GM21515 (cell line): ENCODE measurements around the gene NRROS.

Experiments
- ATAC-seq: cut with Tn5 transposase; IDR thresholded peaks from one replicate; pipeline ENCODE4 v1.9.1; 2021; ENCODE audit not compliant: unreplicated experiment

NRROS gene

DNA sequence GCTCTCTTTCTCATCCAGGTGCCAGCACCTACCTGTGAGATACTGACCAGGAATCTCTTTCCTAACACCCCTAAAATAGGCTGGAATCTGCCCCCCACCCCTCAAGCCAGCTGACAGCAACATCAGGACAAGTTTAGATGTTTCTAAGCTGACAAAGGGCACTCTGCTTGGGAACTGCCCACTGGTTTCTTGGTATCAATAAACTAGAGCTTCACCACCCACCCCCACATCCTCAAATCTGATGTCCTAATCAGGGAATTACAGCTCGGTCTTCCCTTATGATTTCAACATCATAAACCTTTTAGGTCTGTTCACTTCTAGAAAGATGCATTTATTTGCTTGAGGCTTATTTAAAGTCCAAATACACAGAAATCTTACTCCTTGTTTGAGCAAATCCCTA, 37.9 kb downstream of the NRROS start:
- no peak for ATAC-seq

DNA sequence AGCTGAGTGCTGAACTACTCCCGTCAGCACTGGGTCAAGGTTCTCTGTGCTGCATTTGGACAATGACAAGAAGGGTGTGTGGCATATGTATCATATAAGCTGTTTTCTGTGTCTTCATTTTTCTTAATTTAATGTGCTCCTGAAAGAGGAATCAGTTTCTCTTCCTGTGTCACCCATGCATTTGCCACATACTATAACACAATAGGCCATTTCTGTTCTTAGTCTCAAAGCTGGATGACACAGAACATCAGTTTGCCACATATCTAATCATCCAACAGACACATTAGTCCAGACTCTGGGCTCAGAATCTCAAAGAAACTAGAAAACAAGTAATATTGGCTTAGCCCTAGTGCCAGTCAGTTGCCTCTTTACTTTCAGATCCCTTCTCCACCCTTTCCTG, 38.4 kb downstream of the NRROS start:
- no peak for ATAC-seq

DNA sequence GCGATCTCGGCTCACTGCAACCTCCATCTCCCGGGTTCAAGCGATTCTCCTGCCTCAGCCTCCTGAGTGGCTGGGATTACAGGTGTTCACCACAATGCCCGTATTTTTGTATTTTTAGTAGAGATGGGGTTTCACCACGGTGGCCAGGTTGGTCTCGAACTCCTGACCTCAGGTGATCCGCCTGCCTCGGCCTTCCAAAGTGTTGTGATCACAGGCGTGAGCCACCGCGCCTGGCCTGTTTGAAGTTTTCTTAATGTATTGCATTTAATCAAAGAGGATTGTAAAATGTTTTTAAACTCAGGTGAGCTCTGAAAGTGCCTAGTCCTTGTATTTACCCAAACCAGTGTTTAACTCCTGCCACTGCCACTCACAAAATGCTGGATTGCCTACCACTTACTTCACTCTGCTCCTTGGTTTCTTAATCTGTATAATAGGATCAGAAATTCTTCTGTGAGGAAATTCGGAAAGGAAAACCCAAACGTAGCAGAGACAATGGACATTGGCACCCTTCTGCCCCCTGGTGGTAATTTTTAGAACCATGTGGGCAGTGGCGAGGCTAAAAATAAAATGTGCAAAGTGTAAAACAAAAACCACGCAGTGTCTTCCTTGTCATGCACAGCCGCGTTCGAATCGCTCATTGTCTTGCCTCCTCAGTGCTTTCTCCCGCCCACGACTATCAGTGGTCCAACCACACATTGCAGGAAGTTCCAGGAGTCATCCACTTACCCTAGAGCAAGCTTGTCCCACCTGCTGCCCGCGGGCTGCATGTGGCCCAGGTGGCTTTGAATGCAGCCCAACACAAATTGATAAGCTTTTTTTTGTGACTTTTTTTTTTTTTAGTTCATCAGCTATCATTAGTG, 45.3 kb downstream of the NRROS start:
- ATAC-seq = peak; percentile 88

DNA sequence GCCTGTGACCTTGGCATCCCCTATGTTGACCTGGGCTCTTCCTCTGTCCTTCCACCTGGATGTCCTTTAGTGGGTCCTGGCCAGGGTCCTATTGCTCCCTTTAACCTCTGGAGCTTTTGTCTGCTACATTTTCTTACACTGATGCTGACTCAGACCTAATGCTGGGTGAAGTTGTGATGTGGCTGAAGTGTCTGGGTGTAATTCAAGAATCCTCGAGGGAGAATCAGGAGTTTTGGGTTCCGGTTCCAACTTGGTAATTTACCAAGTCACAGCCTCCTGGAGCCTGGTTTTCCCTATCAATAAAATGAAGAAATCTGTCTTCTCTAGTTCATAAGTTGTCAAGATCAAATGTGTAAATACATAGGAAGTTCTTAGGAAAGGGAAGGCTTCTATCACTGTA, 46.9 kb downstream of the NRROS start:
- no peak for ATAC-seq

DNA sequence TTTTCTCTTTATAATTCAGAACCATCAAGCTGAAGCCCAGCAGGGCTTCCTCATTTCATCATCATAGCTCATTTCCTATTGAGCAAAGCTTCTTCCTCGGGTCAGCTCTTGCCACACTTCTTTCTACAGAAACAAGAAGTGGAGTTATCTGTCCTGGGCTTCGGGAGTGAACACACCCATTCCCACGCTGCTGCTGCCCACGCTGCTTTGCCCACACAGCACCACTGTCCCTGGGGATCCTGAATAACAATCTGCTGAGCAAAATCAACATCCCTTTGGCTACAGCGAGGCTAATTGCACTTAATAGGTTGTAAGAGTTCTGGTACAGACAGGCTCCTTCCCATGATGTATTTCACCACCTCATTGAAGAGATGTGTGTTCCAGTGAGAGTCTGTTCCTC, 48.9 kb downstream of the NRROS start:
- no peak for ATAC-seq

DNA sequence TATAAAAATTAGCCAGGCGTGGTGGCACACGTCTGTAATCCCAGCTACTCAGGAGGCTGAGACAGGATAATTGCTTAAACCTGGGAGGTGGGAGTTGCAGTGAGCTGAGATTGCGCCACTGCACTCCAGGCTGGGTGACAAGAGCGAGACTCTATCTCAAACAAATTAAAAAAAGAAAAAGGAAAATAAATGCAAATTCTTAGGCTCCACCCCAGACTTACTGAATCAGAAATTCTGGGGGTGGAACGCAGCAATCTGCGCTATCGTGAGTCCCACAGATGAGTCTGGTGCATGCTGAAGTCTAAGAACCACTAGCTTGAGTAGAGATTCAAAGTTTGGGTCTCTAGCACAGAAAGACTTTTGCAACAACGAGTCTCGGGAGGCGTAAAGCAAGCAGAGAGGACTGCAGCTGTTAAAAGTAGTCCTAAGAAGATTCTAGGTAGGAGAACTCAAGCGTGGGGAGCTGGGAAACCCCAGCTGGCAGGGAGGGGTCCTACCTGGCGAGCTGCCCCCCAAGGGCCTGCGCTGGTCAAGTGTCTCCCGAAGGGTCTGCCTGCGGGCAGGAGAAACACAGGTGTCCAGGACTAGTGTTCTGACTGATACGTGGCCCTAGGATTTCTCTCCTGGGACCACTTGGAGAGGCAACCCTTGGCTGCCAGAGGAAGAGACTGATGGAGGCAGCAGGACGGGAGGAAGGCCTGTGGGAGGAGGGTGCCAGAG, 50.6 kb downstream of the NRROS start:
- ATAC-seq = no peak

DNA sequence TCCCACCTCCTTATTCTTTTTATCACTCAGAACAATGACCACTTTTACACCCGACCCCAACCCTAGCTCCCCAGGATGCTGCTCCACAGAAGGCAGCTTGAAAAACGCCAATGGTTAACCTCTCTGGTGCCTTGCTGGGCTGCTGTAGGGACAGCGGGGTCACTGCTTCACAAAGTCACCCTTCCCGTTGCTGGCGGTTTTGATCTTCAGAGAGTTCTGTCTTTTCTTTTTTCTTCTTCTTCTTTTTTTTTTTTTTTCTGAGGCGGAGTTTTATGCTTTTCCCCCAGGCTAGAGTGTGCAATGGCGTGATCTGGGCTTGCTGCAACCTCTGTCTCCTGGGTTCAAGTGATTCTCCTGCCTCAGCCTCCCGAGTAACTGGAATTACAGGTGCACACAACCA, 51.9 kb downstream of the NRROS start:
- no peak for ATAC-seq

DNA sequence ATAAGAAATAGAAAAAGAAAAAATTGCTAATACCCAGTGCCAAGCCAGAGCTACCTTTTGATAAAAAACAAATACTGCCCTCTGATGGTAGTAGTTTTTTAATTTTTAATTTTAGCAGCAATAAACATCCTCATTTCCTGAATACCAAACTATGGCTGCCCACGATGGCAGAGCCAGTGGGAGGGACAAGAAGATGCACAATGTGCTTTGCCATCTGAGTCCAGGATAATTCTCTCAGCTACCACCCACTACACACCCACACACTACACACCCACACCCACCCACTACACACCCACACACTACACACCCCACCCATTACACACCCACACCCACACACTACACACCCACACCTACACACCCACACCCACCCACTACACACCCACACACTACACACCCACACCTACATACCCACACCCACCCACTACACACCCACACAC, 54.7 kb downstream of the NRROS start:
- ATAC-seq = no peak

DNA sequence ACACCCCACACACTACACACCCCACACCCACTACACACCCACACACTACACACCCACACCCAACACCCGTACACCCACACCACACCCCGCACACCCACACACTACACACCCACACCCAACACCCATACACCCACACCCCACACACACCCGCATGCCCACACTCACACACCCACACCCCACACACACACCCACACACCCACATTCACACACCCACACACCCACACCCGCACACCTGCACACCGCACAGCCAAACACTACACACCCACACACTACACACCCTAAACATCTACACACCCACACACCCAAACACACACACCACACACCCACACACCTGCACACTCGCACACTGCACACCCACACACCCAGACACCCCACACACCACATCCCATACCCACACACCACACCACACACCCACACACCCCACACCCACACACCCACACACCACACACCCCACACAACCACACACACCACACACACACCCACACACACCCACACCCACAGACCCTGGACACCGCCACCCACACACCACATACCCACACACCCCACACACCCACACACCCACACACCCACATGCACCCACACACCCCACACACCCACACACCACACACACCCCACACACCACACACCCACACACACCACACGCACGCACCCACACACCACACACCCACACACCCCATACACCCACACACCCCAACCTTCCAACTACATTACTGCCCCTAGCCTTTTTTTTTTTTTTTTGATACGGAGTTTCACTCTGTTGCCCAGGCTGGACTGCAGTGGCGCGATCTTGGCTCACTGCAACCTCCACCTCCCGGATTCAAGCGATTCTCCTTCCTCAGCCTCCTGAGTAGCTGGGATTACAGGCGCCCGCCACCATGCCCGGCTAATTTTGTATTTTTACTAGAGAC, 55.7 kb downstream of the NRROS start:
- no peak for ATAC-seq

DNA sequence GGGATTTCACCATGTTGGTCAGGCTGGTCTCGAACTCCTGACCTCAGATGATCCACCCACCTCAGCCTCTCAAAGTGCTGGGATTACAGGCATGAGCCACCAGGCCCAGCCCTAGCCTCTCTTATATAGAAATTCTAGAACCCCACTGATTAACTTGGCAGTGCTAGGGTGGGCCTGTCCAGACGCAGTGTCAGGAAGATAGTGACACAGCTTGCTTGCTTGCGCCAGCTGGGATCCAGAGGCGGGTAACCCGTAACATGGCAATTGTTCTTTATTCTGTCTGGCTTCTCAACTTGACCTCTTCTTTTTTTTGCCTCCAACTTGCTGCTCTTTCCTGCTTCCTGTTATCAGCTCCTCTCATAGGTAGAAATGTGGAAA, 56.3 kb downstream of the NRROS start:
- no peak for ATAC-seq

DNA sequence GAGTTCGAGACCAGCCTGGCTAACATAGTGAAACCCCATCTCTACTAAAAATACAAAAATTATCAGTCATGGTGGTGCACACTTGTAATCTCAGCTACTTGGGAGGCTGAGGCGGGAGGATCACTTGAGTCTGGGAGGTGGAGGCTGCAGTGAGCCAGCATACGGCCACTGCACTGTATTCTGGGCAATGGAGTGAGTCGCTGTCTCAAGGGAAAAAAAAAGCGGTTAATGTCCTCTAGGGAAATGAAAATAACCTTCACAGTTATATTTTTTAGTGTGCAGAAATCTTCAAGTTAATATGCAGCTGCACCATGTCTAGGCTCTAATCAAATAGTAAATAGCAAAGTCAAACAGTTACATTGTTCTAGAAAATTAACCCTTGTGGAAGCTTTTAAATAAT, 57.8 kb downstream of the NRROS start:
- no peak for ATAC-seq

DNA sequence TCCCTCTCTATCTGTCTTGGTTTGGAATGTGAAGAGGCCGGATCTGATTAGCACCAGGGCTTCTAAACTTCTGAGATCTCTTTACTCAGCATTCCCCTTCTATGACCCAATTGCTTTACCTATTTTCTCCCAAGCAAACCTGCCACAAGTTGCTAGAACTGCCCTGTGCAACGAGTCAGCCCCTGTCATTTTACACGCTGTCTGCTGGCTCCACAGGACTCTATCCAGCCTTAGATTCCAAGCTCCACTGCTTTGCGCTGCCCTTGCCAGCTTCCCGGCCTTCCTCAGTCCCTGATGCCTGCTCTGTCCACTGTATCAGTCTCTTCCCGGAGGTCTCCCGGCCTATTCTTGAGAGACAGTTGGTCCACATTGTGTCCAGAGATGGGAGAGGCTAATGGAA, 60.3 kb downstream of the NRROS start:
- ATAC-seq = no peak

DNA sequence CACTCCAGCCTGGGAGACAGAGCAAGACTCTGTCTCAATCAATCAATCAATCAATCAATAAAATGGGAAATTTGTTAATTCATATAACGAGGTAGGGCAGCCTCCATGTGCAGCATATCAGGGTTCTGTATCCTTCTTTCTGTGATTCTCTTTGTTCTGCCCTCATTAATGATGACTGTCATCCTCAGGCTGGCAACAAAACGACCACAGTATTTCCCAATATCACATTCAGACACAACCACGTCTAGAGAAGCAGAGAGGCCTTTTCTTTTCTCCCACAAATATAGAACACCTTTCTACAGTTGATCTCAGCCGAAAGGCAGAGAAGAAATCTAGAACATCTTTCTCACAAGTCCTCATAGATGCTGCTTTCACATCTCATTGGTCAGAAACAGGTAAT, 61.3 kb downstream of the NRROS start:
- no peak for ATAC-seq

DNA sequence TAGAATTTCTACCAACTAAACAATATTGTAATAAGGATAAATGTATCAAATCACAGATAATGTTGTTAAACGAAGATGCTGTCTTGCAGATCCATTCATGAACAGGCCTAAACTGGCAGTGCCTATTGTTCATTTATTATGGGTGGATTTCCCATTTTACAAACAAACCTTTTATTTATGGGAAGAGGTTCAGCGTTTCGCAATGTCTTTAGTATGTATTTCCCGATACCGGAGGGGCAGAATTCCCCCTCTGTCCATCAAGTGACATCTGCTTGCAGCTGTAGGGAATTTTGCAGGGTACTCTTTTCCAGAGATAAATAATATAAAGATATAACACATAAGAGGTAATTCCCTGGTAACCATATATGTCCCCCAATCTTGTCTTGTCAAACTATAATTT, 66.8 kb downstream of the NRROS start:
- no peak for ATAC-seq

DNA sequence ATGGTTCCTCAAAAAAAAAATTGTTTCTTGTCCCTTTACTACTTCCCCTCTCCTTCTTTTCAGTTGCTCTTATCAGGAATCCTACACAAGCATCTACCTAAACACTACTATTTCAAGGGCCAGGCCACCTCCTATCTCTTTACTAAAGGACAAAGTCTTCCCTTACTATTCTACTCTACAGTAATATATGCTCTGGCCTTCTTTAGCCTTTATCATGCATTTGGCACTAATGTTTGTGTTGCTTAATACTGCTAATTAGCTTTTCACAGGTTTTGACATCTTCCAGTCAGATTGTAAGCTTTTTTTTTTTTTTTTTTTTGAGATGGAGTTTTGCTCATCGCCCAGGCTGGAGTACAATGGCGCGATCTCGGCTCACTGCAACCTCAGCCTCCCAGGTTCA, 67.2 kb downstream of the NRROS start:
- no peak for ATAC-seq

DNA sequence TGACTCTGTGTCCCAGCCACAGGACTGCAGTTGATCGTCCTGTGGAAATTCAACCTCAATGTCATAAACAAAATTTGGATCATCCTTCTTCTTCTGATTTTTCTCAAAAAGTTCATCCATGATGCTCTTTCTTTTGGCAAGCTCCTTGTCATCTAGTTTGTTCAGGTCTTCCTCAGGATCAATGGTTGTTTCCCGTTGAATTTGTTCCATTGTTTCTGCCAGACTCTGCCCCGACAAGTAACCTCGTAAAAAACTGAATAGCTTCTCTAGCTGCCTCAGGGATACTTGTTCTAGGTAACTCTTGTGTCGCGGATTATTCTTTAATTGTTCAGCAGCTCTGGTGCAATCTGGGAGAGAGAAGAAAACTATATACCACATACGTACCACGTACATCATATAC, 68.1 kb downstream of the NRROS start:
- no peak for ATAC-seq

DNA sequence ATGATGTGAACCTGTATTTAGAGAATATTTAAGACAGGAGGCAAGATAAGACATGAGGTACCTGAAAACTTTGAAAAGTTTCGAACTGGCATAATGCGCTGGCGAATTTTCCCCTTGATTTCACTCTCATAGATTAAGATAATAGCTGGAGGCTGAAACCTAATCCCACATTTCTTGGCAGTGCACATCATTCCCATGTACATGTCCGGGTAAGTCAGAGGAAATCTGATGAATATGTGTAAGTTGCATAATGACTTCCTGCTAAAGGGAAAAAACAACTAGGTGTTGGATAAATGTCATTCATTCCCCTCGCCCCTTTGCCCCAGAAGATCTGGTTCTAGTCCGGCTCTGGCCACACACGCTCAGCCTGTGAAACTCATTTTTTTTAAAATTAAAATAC, 69.0 kb downstream of the NRROS start:
- ATAC-seq = no peak
